Spinal cord (tissue), 10 donors: Measurements from ENCODE around the gene INHBA. TPM values are rescaled to one million over a fixed set of nuclear protein-coding genes. Genes with fewer than 3 reads are reported as not detected.

Source experiments
- DNase-seq, 6 donors: peaks; one replicate each; pipeline versions ENCODE4 v3.0.0 to v3.0.0-alpha.2; 2013 to 2015; ENCODE audit warnings: low spot score in 6 of 6, low read depth in 4 of 6
- H3K27ac ChIP-seq: one replicate; pipeline ENCODE4 v1.5.1; 2013; ENCODE audit warnings: low read depth, low read length, control low read depth
- H3K27me3 ChIP-seq: one replicate; pipeline ENCODE4 v1.6.1; 2013; ENCODE audit warnings: low read length; ENCODE audit not compliant: control insufficient read depth, insufficient read depth
- H3K36me3 ChIP-seq: one replicate; pipeline ENCODE4 v1.6.1; 2013; ENCODE audit warnings: low read length; ENCODE audit not compliant: control insufficient read depth, insufficient read depth
- H3K4me1 ChIP-seq: one replicate; pipeline ENCODE4 v1.6.1; 2013; ENCODE audit warnings: low read length; ENCODE audit not compliant: control insufficient read depth, insufficient read depth
- H3K4me3 ChIP-seq: one replicate; pipeline ENCODE4 v1.5.1; 2013; ENCODE audit warnings: low read depth, low read length, control low read depth
- H3K9me3 ChIP-seq: one replicate; pipeline ENCODE4 v1.6.1; 2013; ENCODE audit warnings: low read length; ENCODE audit not compliant: control insufficient read depth, insufficient read depth
- WGBS: methylation state at CpG from one replicate; pipeline ENCODE4 v1.1.5; 2013; ENCODE audit warnings: missing lambda C conversion rate; ENCODE audit not compliant: insufficient coverage; 5-methylcytosine and 5-hydroxymethylcytosine counted together
- polyA plus RNA-seq, 2 donors: library from polyadenylated mRNA; unstranded; fragments of 120-200 nt; gene quantifications; one replicate each; pipeline ENCODE4 v1.2.1, GENCODE V29; 2013; ENCODE audit not compliant: insufficient read length in 2 of 2
- total RNA-seq, 2 donors: library from RNA; depleted of rRNA in 1 of 2; stranded (reverse); fragments of 120-200 nt in 1 of 2; fragments of >200 nt in 1 of 2; gene quantifications; one replicate each; pipeline versions ENCODE4 v1.2.3 to v1.2.4, GENCODE V29; 2013 to 2014
- donor health status: healthy.

The INHBA gene
- total and polyA plus RNA-seq, 4 donors, result 2.6 to 8.3 (median 3.4) TPM

DNA sequence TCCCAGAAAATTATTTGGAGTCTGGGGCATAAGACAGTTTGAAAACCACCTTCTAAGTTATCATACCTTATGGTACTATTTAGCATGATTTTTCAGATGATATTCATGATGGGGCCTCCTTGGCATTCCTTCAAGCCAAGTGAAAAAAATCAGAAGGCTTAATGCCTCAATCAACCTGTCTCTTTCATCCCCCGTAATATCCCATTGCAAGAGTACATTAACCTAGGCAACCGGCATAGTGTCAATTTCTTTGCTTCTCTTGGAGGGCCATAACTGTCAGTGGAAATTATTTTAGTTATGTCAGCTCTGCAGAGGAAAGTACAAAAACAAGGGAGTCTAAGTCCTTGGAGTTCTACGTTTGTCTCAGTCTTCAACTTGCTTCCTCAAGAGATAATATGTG is 43.4 kb downstream of the INHBA start:
- Histone ChIP-seq H3K4me3 (no peak overlapping the region), H3K4me1 (no peaks in the 10 kb centered on the region), H3K36me3 (no peaks in the 10 kb centered on the region), H3K27me3 (no peaks in the 10 kb centered on the region), H3K27ac (no peak overlapping the region), H3K9me3 (no peaks in the 10 kb centered on the region)
- DNase-seq, result no peak
- no CpG with 5 or more reads among the region's 3 CpGs for WGBS

- 86% methylated on average over 2 of the region's 4 CpGs for WGBS
- no peak overlapping the region for H3K4me3 ChIP-seq
Measured at GRCh38 chr7:41656366-41656765, 46.5 kb downstream of the INHBA start.

GRCh38 chr7:41655426-41655825 is 47.5 kb downstream of the INHBA start:
- Histone ChIP-seq H3K4me1 (no peaks in the 10 kb centered on the region), H3K36me3 (no peaks in the 10 kb centered on the region), H3K9me3 (no peaks in the 10 kb centered on the region), H3K4me3 (no peak overlapping the region), H3K27me3 (no peaks in the 10 kb centered on the region), H3K27ac (no peak overlapping the region)
- WGBS, result 40% methylated on average over 2 of the region's 2 CpGs
- DNase-seq, result peak in 2 of 6 donors; percentile 28 to 80

More at GRCh38 chr7:41656366-41656765, 46.5 kb downstream of the INHBA start:
- DNase-seq, result peak in 2 of 6 donors; percentile 21 to 42
- Histone ChIP-seq H3K27me3 (no peaks in the 10 kb centered on the region), H3K4me1 (no peaks in the 10 kb centered on the region), H3K36me3 (no peaks in the 10 kb centered on the region), H3K9me3 (no peaks in the 10 kb centered on the region), H3K27ac (no peak overlapping the region)

DNA sequence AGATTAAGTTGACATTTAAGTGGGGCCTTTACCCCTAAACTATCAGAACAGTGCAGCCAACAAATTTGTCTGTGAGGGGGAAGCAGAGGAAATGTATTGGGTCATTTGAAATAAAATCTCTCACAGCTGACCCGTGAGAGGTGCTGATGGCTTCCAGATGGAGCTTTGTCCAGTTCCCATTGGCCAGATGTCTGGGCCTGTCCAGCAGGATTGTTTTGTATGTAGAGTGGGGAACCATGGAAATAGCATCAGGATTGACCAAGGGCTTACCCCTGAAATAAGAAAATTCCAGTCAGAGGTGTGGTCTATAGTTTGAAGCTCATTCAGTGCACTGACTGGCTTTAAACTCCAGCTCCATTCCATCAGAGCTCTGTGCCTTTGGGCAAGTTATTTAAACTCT is 50.6 kb downstream of the INHBA start:
- H3K36me3 ChIP-seq, result no peaks in the 10 kb centered on the region
- H3K9me3 ChIP-seq, result no peaks in the 10 kb centered on the region
- H3K4me1 ChIP-seq, result no peaks in the 10 kb centered on the region
- H3K27me3 ChIP-seq, result no peaks in the 10 kb centered on the region
- H3K4me3 ChIP-seq, result no peak overlapping the region
- DNase-seq, result no peak
- 58% methylated on average over 1 of the region's 1 CpG for WGBS
- no peak overlapping the region for H3K27ac ChIP-seq

DNA sequence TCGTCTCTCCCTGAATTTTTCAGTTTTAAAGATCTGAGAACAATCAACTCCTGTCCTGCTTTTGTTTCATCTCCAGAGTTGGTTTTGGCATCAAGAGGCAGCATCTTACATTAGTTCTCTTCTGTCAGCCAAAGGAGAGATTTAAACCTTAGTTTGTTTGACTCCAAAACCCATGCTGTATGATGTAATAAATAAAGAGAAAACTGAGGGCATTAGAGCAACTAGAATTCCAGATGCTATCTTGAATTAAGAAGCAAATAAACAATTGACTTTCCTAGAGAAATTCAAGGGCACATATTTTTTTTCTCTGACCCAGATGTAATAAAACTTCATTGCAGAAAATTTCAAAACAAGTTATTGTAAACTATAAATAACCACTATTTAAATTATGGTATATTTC is 54.4 kb downstream of the INHBA start:
- Histone ChIP-seq H3K27me3 (no peaks in the 10 kb centered on the region), H3K9me3 (no peaks in the 10 kb centered on the region), H3K36me3 (no peaks in the 10 kb centered on the region), H3K4me1 (no peaks in the 10 kb centered on the region), H3K4me3 (no peak overlapping the region), H3K27ac (no peak overlapping the region)
- WGBS, result 45% methylated on average over 1 of the region's 1 CpG
- DNase-seq, result no peak

DNA sequence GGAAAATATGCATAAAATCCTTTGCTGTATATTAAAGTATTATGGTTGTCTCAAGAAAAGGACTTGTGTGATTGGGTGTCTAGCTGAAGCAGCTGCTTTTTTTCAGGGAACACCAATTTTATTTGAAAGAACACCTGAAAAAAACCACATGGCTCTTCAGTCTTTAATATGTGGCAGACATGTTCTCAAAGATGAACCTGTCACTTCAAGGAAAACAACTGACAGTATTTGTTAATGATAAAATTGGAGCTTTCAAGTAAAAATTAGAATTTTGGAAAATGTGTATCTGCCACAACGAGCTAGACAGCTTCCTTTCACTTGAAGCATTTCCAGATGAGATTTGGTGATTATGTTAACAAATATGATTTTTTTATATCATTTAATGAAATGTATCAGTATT is 59.3 kb downstream of the INHBA start:
- WGBS, result no CpG with 5 or more reads among the region's 1 CpG

DNA sequence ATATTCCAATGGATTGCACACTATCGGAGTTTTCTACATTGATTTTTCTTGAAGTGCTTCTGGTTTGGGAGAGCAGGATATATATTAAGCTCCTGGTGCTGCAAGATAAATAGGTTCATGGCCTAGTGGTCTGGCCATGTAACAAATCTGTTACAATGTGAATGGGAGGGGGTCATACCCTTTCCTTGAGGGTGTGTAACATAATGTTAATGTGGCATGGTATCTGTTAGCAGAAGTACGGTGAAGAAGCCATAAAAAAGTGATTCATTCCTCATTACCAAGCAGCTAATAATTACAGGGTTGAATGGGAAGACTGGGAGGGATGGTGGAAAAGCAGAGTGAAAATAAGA is 61.2 kb downstream of the INHBA start:
- H3K36me3 ChIP-seq, result no peaks in the 10 kb centered on the region
- DNase-seq, result no peak
- no peak overlapping the region for H3K4me3 ChIP-seq
- WGBS, result 100% methylated on average over 1 of the region's 2 CpGs
- H3K9me3 ChIP-seq, result no peaks in the 10 kb centered on the region
- H3K4me1 ChIP-seq, result no peaks in the 10 kb centered on the region
- H3K27me3 ChIP-seq, result no peaks in the 10 kb centered on the region
- no peak overlapping the region for H3K27ac ChIP-seq

More for the DNA sequence above, 59.3 kb downstream of the INHBA start:
- no peak overlapping the region for H3K27ac ChIP-seq
- H3K4me3 ChIP-seq, result no peak overlapping the region
- no peaks in the 10 kb centered on the region for H3K36me3 ChIP-seq
- H3K4me1 ChIP-seq, result no peaks in the 10 kb centered on the region
- DNase-seq, result no peak
- no peaks in the 10 kb centered on the region for H3K9me3 ChIP-seq
- no peaks in the 10 kb centered on the region for H3K27me3 ChIP-seq

GRCh38 chr7:41641011-41641664 is 61.8 kb downstream of the INHBA start:
- H3K36me3 ChIP-seq, result no peaks in the 10 kb centered on the region
- no peaks in the 10 kb centered on the region for H3K27me3 ChIP-seq
- no peaks in the 10 kb centered on the region for H3K9me3 ChIP-seq
- no peak overlapping the region for H3K27ac ChIP-seq
- DNase-seq, result no peak
- no peaks in the 10 kb centered on the region for H3K4me1 ChIP-seq
- 55% methylated on average over 4 of the region's 6 CpGs for WGBS
- H3K4me3 ChIP-seq, result no peak overlapping the region

- H3K27ac ChIP-seq, result no peak overlapping the region
- 80% methylated on average over 8 of the region's 8 CpGs for WGBS
- H3K4me1 ChIP-seq, result no peaks in the 10 kb centered on the region
- H3K9me3 ChIP-seq, result no peaks in the 10 kb centered on the region
- DNase-seq, result no peak
- no peak overlapping the region for H3K4me3 ChIP-seq
- H3K36me3 ChIP-seq, result no peaks in the 10 kb centered on the region
- H3K27me3 ChIP-seq, result no peaks in the 10 kb centered on the region
Measured at GRCh38 chr7:41640487-41640886, 62.4 kb downstream of the INHBA start.

DNA sequence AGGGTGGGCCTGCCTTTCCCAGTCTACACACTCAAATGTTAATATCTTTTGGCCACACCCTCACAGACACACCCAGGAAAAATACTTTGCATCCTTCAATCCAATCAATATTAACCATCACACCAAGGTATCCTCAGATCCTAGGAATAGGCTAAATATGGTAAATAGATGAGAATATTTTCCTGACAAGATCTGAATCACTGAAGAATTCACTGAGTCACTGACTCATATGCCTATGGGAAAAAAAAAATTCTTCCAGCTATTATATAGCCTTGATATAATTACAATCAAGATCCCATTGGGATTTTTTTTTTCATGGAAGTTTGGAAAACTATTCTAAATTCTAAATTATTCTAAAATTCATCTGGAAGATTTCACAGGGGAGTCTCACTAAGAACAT is 65.8 kb downstream of the INHBA start:
- no peaks in the 10 kb centered on the region for H3K36me3 ChIP-seq
- H3K27me3 ChIP-seq, result no peaks in the 10 kb centered on the region
- no peak overlapping the region for H3K4me3 ChIP-seq
- no peaks in the 10 kb centered on the region for H3K4me1 ChIP-seq
- no peak overlapping the region for H3K27ac ChIP-seq
- no peaks in the 10 kb centered on the region for H3K9me3 ChIP-seq
- DNase-seq, result no peak
